LHCN-M2 (cell line): ENCODE data around the gene AGPAT2. TPM values are rescaled to one million over a fixed set of nuclear protein-coding genes. Genes with fewer than 3 reads are reported as not detected.

ENCODE experiments used
- DNase-seq: peaks from one replicate; pipeline ENCODE4 v3.0.0-alpha.2; 2012; ENCODE audit warnings: low read depth
- total RNA-seq: library from RNA; depleted of rRNA; stranded (reverse); fragments of >200 nt; gene quantifications from 2 replicates; pipeline ENCODE4 v1.2.3, GENCODE V29; 2014

The AGPAT2 gene
- total RNA-seq, 1 experiment from 2014 or later = 36.2 TPM

- no peak for DNase-seq
These were observed 13.9 kb upstream of the AGPAT2 start for GRCh38 chr9:136700959-136701667.

GRCh38 chr9:136700304-136700703 lies 13.0 kb upstream of the AGPAT2 start:
- no peak for DNase-seq

GRCh38 chr9:136698635-136699246 lies 11.5 kb upstream of the AGPAT2 start:
- no peak for DNase-seq

- DNase-seq = no peak
These were observed 10.7 kb upstream of the AGPAT2 start for GRCh38 chr9:136697821-136698526.

GRCh38 chr9:136697146-136697820 lies 10.0 kb upstream of the AGPAT2 start:
- no peak for DNase-seq

- no peak for DNase-seq
These were observed 9.2 kb upstream of the AGPAT2 start for GRCh38 chr9:136696502-136696901.

GRCh38 chr9:136695955-136696354 lies 8.7 kb upstream of the AGPAT2 start:
- DNase-seq = no peak

- DNase-seq = peak; percentile 47
These were observed 8.2 kb upstream of the AGPAT2 start for GRCh38 chr9:136695435-136695895.

- DNase-seq = no peak
These were observed 7.6 kb upstream of the AGPAT2 start for GRCh38 chr9:136694872-136695247.

GRCh38 chr9:136694163-136694871 lies 7.1 kb upstream of the AGPAT2 start:
- DNase-seq = no peak

GRCh38 chr9:136693490-136694162 lies 6.4 kb upstream of the AGPAT2 start:
- DNase-seq = no peak

GRCh38 chr9:136693135-136693489 lies 5.9 kb upstream of the AGPAT2 start:
- DNase-seq = no peak

GRCh38 chr9:136692185-136693134 lies 5.2 kb upstream of the AGPAT2 start:
- no peak for DNase-seq

- no peak for DNase-seq
These were observed 4.3 kb upstream of the AGPAT2 start for GRCh38 chr9:136691316-136692184.

GRCh38 chr9:136690806-136691261 lies 3.6 kb upstream of the AGPAT2 start:
- no peak for DNase-seq

GRCh38 chr9:136690104-136690805 lies 3.0 kb upstream of the AGPAT2 start:
- DNase-seq = no peak

GRCh38 chr9:136689108-136689460 lies 1.8 kb upstream of the AGPAT2 start:
- DNase-seq = no peak
